Trophoblast cell (in vitro differentiated cells and primary cell): ENCODE measurements around the gene KRTAP19-6.

Source experiments
- DNase-seq, 2 donors: peaks; one replicate each; pipeline ENCODE4 v3.0.0-alpha.2; 2016
- H2AFZ ChIP-seq: 2 replicates; pipeline ENCODE4 v1.6.1; 2013; ENCODE audit warnings: low read length, moderate library complexity, mild to moderate bottlenecking; ENCODE audit not compliant: insufficient read depth, poor library complexity
- H2AK5ac ChIP-seq: 2 replicates; pipeline ENCODE4 v1.6.1; 2013; ENCODE audit warnings: mild to moderate bottlenecking, low read length
- H2BK120ac ChIP-seq: 2 replicates; pipeline ENCODE4 v1.6.1; 2013; ENCODE audit warnings: low read length, mild to moderate bottlenecking, moderate library complexity; ENCODE audit not compliant: insufficient read depth, poor library complexity
- H2BK12ac ChIP-seq: 2 replicates; pipeline ENCODE4 v1.6.1; 2013; ENCODE audit warnings: mild to moderate bottlenecking, low read length, moderate library complexity
- H2BK5ac ChIP-seq: 2 replicates; pipeline ENCODE4 v1.6.1; 2013; ENCODE audit warnings: low read length, low read depth, moderate library complexity, mild to moderate bottlenecking; ENCODE audit not compliant: poor library complexity
- H3K14ac ChIP-seq: 2 replicates; pipeline ENCODE4 v1.6.1; 2013; ENCODE audit warnings: mild to moderate bottlenecking, low read length
- H3K18ac ChIP-seq: 2 replicates; pipeline ENCODE4 v1.6.1; 2013; ENCODE audit warnings: mild to moderate bottlenecking, low read length
- H3K23ac ChIP-seq: 2 replicates; pipeline ENCODE4 v1.6.1; 2013; ENCODE audit warnings: low read length
- H3K27ac ChIP-seq: 2 replicates; pipeline ENCODE4 v1.5.1; 2013; ENCODE audit warnings: low read depth, mild to moderate bottlenecking, inconsistent platforms, low read length, moderate library complexity
- H3K27me3 ChIP-seq: 2 replicates; pipeline ENCODE4 v1.6.1; 2013; ENCODE audit warnings: inconsistent platforms, mild to moderate bottlenecking, low read length, moderate library complexity; ENCODE audit not compliant: insufficient read depth
- H3K36me3 ChIP-seq, 2 experiments: 1 replicate in 1 of 2; 2 replicates in 1 of 2; pipeline ENCODE4 v1.6.1; 2013; ENCODE audit warnings: low read length in 2 of 2, mild to moderate bottlenecking in 2 of 2, moderate library complexity in 1 of 2; ENCODE audit not compliant: insufficient read depth in 2 of 2, control insufficient read depth in 1 of 2
- H3K4ac ChIP-seq: 2 replicates; pipeline ENCODE4 v1.6.1; 2013; ENCODE audit warnings: low read depth, mild to moderate bottlenecking, low read length, moderate library complexity
- H3K4me1 ChIP-seq, 2 experiments: 1 replicate in 1 of 2; 2 replicates in 1 of 2; pipeline ENCODE4 v1.6.1; 2013; ENCODE audit warnings: low read length in 2 of 2, mild to moderate bottlenecking in 2 of 2, moderate library complexity in 1 of 2; ENCODE audit not compliant: insufficient read depth in 2 of 2, control insufficient read depth in 1 of 2
- H3K4me2 ChIP-seq: 2 replicates; pipeline ENCODE4 v1.6.1; 2013; ENCODE audit warnings: inconsistent platforms, mild to moderate bottlenecking, low read length, moderate library complexity
- H3K4me3 ChIP-seq: 2 replicates; pipeline ENCODE4 v1.5.1; 2013; ENCODE audit warnings: mild to moderate bottlenecking, low read depth, low read length, inconsistent platforms
- H3K79me1 ChIP-seq: one replicate; pipeline ENCODE4 v1.6.1; 2013; ENCODE audit warnings: low read length
- H3K79me2 ChIP-seq: 2 replicates; pipeline ENCODE4 v1.6.1; 2013; ENCODE audit warnings: low read length, mild to moderate bottlenecking; ENCODE audit not compliant: control insufficient read depth, insufficient read depth, poor library complexity
- H3K9ac ChIP-seq: 2 replicates; pipeline ENCODE4 v1.6.1; 2013; ENCODE audit warnings: mild to moderate bottlenecking, low read length
- H3K9me3 ChIP-seq: 2 replicates; pipeline ENCODE4 v1.6.1; 2013; ENCODE audit warnings: low read depth, mild to moderate bottlenecking, control low read depth, inconsistent platforms, low read length; ENCODE audit not compliant: insufficient read depth
- H4K12ac ChIP-seq: 2 replicates; pipeline ENCODE4 v1.6.1; 2013; ENCODE audit warnings: low read depth, mild to moderate bottlenecking, low read length, moderate library complexity
- H4K8ac ChIP-seq: 2 replicates; pipeline ENCODE4 v1.6.1; 2013; ENCODE audit warnings: low read depth, mild to moderate bottlenecking, low read length, moderate library complexity
- H4K91ac ChIP-seq: one replicate; pipeline ENCODE4 v1.6.1; 2013; ENCODE audit warnings: low read depth, mild to moderate bottlenecking, low read length, moderate library complexity
- WGBS: extraction: QIAGEN DNeasy Blood & Tissue Kit; methylation state at CpG from one replicate; pipeline ENCODE4 v1.1.7; 2013; ENCODE audit warnings: missing lambda C conversion rate; ENCODE audit not compliant: insufficient read length, insufficient coverage; ENCODE audit errors: extremely low coverage; 5-methylcytosine and 5-hydroxymethylcytosine counted together

The KRTAP19-6 gene

DNA sequence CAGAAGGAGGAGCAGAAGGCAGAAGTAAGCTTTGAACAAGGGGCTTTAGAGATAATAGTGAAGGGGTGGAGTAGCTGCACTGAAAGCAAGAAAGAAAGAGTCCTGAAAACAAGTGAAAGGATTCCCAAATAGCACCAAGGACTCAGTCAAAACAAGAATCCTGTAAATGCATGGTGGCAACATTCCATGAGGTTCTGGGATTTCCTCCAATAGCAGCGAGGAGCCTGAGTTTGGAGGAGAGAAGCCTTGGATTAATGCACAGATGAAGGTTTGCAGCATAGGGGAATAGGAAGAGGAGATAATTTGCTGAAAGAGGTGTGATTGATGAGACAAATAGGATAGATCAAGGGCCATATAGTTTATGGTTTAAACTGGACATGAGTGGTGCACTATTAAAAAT, 37.7 kb upstream of the KRTAP19-6 start:
- Histone ChIP-seq H4K8ac (no peak overlapping the region), H3K14ac (no peak overlapping the region), H3K18ac (no peak overlapping the region), H3K4me1 (no peaks in the 10 kb centered on the region), H4K12ac (no peak overlapping the region), H3K4me3 (no peak overlapping the region), H3K79me2 (no peaks in the 10 kb centered on the region), H3K23ac (no peak overlapping the region), H3K27me3 (no peaks in the 10 kb centered on the region), H3K9me3 (no peaks in the 10 kb centered on the region), H2BK12ac (no peak overlapping the region), H3K27ac (no peak overlapping the region), H3K4ac (no peak overlapping the region), H3K36me3 (no peaks in the 10 kb centered on the region), H4K91ac (no peak overlapping the region), H3K9ac (no peak overlapping the region), H2BK120ac (no peak overlapping the region), H2BK5ac (no peak overlapping the region), H3K79me1 (no peaks in the 10 kb centered on the region), H2AFZ (no peak overlapping the region), H2AK5ac (no peak overlapping the region), H3K4me2 (no peak overlapping the region)
- no CpG with 5 or more reads among the region's 1 CpG for WGBS
- DNase-seq: no peak

DNA sequence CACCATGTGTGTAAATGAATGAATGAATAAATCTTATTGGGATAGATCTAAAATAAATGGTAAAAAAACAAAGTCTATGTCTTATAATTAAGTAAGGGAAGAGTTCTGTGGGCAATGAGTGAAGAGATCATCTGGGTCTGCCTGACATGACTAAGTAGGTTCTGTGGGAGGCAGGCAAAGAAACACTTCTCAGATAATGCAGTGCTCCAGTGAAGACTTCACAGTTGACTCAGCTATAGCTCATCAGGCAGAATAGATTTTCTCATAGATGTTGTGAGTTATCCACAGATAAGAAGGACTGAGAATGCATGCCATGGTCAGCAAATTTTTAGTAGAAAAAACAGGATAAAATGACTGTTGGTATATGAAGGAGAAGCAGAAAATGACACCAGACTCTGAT, 36.1 kb upstream of the KRTAP19-6 start:
- no peak overlapping the region for H3K23ac ChIP-seq
- no peak overlapping the region for H4K8ac ChIP-seq
- no peaks in the 10 kb centered on the region for H3K9me3 ChIP-seq
- no peaks in the 10 kb centered on the region for H3K27me3 ChIP-seq
- no peak overlapping the region for H2BK5ac ChIP-seq
- no peaks in the 10 kb centered on the region for H3K4me1 ChIP-seq
- H4K12ac ChIP-seq: no peak overlapping the region
- DNase-seq: no peak
- no peak overlapping the region for H3K9ac ChIP-seq
- no peak overlapping the region for H3K4me2 ChIP-seq
- no peak overlapping the region for H2AFZ ChIP-seq
- H2AK5ac ChIP-seq: no peak overlapping the region
- H3K4ac ChIP-seq: no peak overlapping the region
- no peaks in the 10 kb centered on the region for H3K79me2 ChIP-seq
- no peaks in the 10 kb centered on the region for H3K79me1 ChIP-seq
- H2BK120ac ChIP-seq: no peak overlapping the region
- no peaks in the 10 kb centered on the region for H3K36me3 ChIP-seq
- no peak overlapping the region for H2BK12ac ChIP-seq
- H3K27ac ChIP-seq: no peak overlapping the region
- no peak overlapping the region for H3K14ac ChIP-seq
- no peak overlapping the region for H3K18ac ChIP-seq
- H3K4me3 ChIP-seq: no peak overlapping the region
- H4K91ac ChIP-seq: no peak overlapping the region

DNA sequence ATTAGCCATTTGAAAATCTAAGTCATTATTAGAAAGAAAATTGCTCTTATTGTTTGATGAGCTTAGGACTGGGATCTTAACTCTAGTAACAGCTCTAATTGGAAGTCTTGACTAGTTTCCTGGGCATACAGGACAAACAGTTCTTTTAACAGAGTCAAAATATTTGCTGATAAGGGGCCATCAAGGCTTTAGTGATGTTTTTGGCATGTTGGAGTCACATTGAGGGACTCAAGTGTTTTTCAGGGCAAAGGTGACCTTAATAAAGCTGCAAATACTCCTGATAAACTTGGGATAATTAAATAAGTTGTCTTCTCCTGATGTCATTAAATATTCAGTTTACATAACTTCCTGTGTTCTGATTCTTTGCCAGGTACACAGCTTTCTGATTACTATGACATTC, 26.0 kb upstream of the KRTAP19-6 start:
- H3K9ac ChIP-seq: no peak overlapping the region
- H3K4me3 ChIP-seq: no peak overlapping the region
- no peak for DNase-seq
- no peak overlapping the region for H3K4me2 ChIP-seq
- no peak overlapping the region for H2AFZ ChIP-seq
- no peak overlapping the region for H2BK120ac ChIP-seq
- no peak overlapping the region for H4K12ac ChIP-seq
- H2AK5ac ChIP-seq: no peak overlapping the region
- no peak overlapping the region for H3K18ac ChIP-seq
- H2BK5ac ChIP-seq: no peak overlapping the region
- no peak overlapping the region for H4K91ac ChIP-seq
- no peaks in the 10 kb centered on the region for H3K27me3 ChIP-seq
- no peaks in the 10 kb centered on the region for H3K79me2 ChIP-seq
- H3K23ac ChIP-seq: no peak overlapping the region
- H3K4me1 ChIP-seq: no peaks in the 10 kb centered on the region
- no peaks in the 10 kb centered on the region for H3K9me3 ChIP-seq
- no peak overlapping the region for H3K4ac ChIP-seq
- no peaks in the 10 kb centered on the region for H3K36me3 ChIP-seq
- no peak overlapping the region for H3K27ac ChIP-seq
- H2BK12ac ChIP-seq: no peak overlapping the region
- no peak overlapping the region for H4K8ac ChIP-seq
- H3K79me1 ChIP-seq: no peaks in the 10 kb centered on the region
- H3K14ac ChIP-seq: no peak overlapping the region

DNA sequence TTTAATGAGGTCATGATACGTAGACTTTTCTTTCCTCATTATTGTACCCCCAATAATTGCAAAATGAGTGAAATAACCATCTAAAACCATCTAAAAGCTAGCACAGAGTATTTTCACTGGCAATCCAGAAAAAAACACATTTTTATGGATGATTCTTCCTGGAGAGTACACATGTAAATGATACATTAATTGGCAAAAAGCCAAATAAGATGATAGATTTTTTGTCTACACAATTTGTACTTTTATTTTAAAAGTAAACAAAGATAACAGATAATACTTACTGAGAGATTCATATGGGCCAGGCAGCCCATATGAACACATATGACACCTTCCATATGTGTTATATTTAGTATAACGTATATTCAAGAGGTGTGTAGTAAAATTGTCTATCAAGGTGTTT, 22.0 kb upstream of the KRTAP19-6 start:
- no peak overlapping the region for H3K18ac ChIP-seq
- H3K4me2 ChIP-seq: no peak overlapping the region
- H3K36me3 ChIP-seq: no peaks in the 10 kb centered on the region
- no peaks in the 10 kb centered on the region for H3K79me1 ChIP-seq
- H3K27me3 ChIP-seq: no peaks in the 10 kb centered on the region
- H3K4me3 ChIP-seq: no peak overlapping the region
- no peak overlapping the region for H4K8ac ChIP-seq
- no peak overlapping the region for H2BK120ac ChIP-seq
- no peak overlapping the region for H3K14ac ChIP-seq
- DNase-seq: no peak
- no peak overlapping the region for H4K91ac ChIP-seq
- no peak overlapping the region for H3K23ac ChIP-seq
- H3K79me2 ChIP-seq: no peaks in the 10 kb centered on the region
- H4K12ac ChIP-seq: no peak overlapping the region
- H2BK5ac ChIP-seq: no peak overlapping the region
- no peak overlapping the region for H2AFZ ChIP-seq
- no peaks in the 10 kb centered on the region for H3K4me1 ChIP-seq
- H3K9ac ChIP-seq: no peak overlapping the region
- H3K9me3 ChIP-seq: no peaks in the 10 kb centered on the region
- H3K27ac ChIP-seq: no peak overlapping the region
- H3K4ac ChIP-seq: no peak overlapping the region
- H2AK5ac ChIP-seq: no peak overlapping the region
- no CpG with 5 or more reads among the region's 2 CpGs for WGBS
- H2BK12ac ChIP-seq: no peak overlapping the region

DNA sequence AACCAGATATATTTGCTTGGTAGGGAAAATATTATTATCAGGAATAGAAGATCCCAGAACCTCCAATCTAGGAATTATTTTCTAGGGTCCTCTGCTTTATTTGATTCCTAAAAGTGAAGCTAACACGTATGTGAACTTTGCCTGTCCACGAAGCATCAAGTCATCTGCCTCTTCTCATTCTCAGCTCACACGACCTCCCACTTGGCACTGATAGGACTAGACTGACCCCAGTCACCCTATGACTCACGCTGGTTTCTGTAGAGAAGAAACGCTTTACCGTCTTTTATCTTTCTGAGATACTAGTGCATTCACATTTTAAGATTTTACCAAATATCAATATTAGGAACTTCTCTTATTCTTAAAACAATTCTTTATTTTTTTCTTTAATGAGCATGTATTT, 21.4 kb upstream of the KRTAP19-6 start:
- Histone ChIP-seq H3K79me2 (no peaks in the 10 kb centered on the region), H3K4me2 (no peak overlapping the region), H4K91ac (no peak overlapping the region), H3K4me3 (no peak overlapping the region), H2BK120ac (no peak overlapping the region), H2AFZ (no peak overlapping the region), H3K79me1 (no peaks in the 10 kb centered on the region), H3K27ac (no peak overlapping the region), H2AK5ac (no peak overlapping the region), H3K36me3 (no peaks in the 10 kb centered on the region), H3K18ac (no peak overlapping the region), H3K4me1 (no peaks in the 10 kb centered on the region), H2BK5ac (no peak overlapping the region), H3K9ac (no peak overlapping the region), H4K8ac (no peak overlapping the region), H3K27me3 (no peaks in the 10 kb centered on the region), H2BK12ac (no peak overlapping the region), H3K14ac (no peak overlapping the region), H3K23ac (no peak overlapping the region), H3K4ac (no peak overlapping the region), H3K9me3 (no peaks in the 10 kb centered on the region), H4K12ac (no peak overlapping the region)
- DNase-seq: no peak
- no CpG with 5 or more reads among the region's 6 CpGs for WGBS
